ENCODE results near the gene BCAS3.

BCAS3 gene

GRCh38 chr17:61221181-61221580 lies 543.5 kb downstream of the BCAS3 start:
- no peaks in the 10 kb centered on the region for H3K27me3 ChIP-seq (ENCODE audit: insufficient read depth, low read length)
- H3K79me2 ChIP-seq (ENCODE audit: control insufficient read depth, insufficient read depth, low read length, poor library complexity) = no peaks in the 10 kb centered on the region
- no peaks in the 10 kb centered on the region for H3K36me3 ChIP-seq (ENCODE audit: control insufficient read depth in 1 of 2, insufficient read depth in 2 of 2, low read length in 2 of 2)
- no peak overlapping the region for H4K91ac ChIP-seq (ENCODE audit: low read depth, low read length)
- no peak overlapping the region for H3K23ac ChIP-seq (ENCODE audit: low read length)
- no peak overlapping the region for H2AK5ac ChIP-seq (ENCODE audit: low read length)
- peaks cover 3 to 7% of the 10 kb centered on the region in 2 experiments for H3K4me1 ChIP-seq (ENCODE audit: control insufficient read depth in 1 of 2, insufficient read depth in 2 of 2, low read length in 2 of 2)
- H3K9me3 ChIP-seq (ENCODE audit: insufficient read depth, low read depth, low read length) = no peaks in the 10 kb centered on the region
- no peak overlapping the region for H3K4me2 ChIP-seq (ENCODE audit: low read length)
- H3K4me3 ChIP-seq (ENCODE audit: low read depth, low read length) = no peak overlapping the region
- H3K18ac ChIP-seq (ENCODE audit: low read length) = no peak overlapping the region
- no peak overlapping the region for H4K12ac ChIP-seq (ENCODE audit: low read depth, low read length)
- H2BK12ac ChIP-seq (ENCODE audit: low read length) = no peak overlapping the region
- H4K8ac ChIP-seq (ENCODE audit: low read depth, low read length) = no peak overlapping the region
- no peak overlapping the region for H3K4ac ChIP-seq (ENCODE audit: low read depth, low read length)
- no peaks in the 10 kb centered on the region for H3K79me1 ChIP-seq (ENCODE audit: low read length)
- no peak overlapping the region for H2AFZ ChIP-seq (ENCODE audit: insufficient read depth, low read length, poor library complexity)
- no peak overlapping the region for H2BK120ac ChIP-seq (ENCODE audit: insufficient read depth, low read length, poor library complexity)
- no CpG with 5 or more reads among the region's 1 CpG for WGBS (ENCODE audit: extremely low coverage, insufficient coverage, insufficient read length)
- H3K9ac ChIP-seq (ENCODE audit: low read length) = no peak overlapping the region
- no peak overlapping the region for H3K14ac ChIP-seq (ENCODE audit: low read length)
- no peak overlapping the region for H2BK5ac ChIP-seq (ENCODE audit: low read depth, low read length, poor library complexity)
- DNase-seq = no peak
- H3K27ac ChIP-seq (ENCODE audit: low read depth, low read length) = no peak overlapping the region

GRCh38 chr17:61221597-61222471 lies 544.2 kb downstream of the BCAS3 start:
- H4K12ac ChIP-seq (ENCODE audit: low read depth, low read length) = no peak overlapping the region
- H3K79me1 ChIP-seq (ENCODE audit: low read length) = no peaks in the 10 kb centered on the region
- H2BK5ac ChIP-seq (ENCODE audit: low read depth, low read length, poor library complexity) = no peak overlapping the region
- H3K27me3 ChIP-seq (ENCODE audit: insufficient read depth, low read length) = no peaks in the 10 kb centered on the region
- no peak overlapping the region for H4K8ac ChIP-seq (ENCODE audit: low read depth, low read length)
- no peak overlapping the region for H3K27ac ChIP-seq (ENCODE audit: low read depth, low read length)
- H3K36me3 ChIP-seq (ENCODE audit: control insufficient read depth in 1 of 2, insufficient read depth in 2 of 2, low read length in 2 of 2) = no peaks in the 10 kb centered on the region
- H3K23ac ChIP-seq (ENCODE audit: low read length) = no peak overlapping the region
- H3K4me3 ChIP-seq (ENCODE audit: low read depth, low read length) = no peak overlapping the region
- no peak overlapping the region for H2BK12ac ChIP-seq (ENCODE audit: low read length)
- no peaks in the 10 kb centered on the region for H3K9me3 ChIP-seq (ENCODE audit: insufficient read depth, low read depth, low read length)
- H3K14ac ChIP-seq (ENCODE audit: low read length) = no peak overlapping the region
- H3K9ac ChIP-seq (ENCODE audit: low read length) = no peak overlapping the region
- no peak overlapping the region for H3K4me2 ChIP-seq (ENCODE audit: low read length)
- no peak overlapping the region for H3K18ac ChIP-seq (ENCODE audit: low read length)
- H4K91ac ChIP-seq (ENCODE audit: low read depth, low read length) = no peak overlapping the region
- no peak overlapping the region for H2AFZ ChIP-seq (ENCODE audit: insufficient read depth, low read length, poor library complexity)
- H3K79me2 ChIP-seq (ENCODE audit: control insufficient read depth, insufficient read depth, low read length, poor library complexity) = no peaks in the 10 kb centered on the region
- WGBS (ENCODE audit: extremely low coverage, insufficient coverage, insufficient read length) = no CpG with 5 or more reads among the region's 8 CpGs
- H3K4ac ChIP-seq (ENCODE audit: low read depth, low read length) = no peak overlapping the region
- no peak for DNase-seq
- no peak overlapping the region for H2AK5ac ChIP-seq (ENCODE audit: low read length)
- no peak overlapping the region for H2BK120ac ChIP-seq (ENCODE audit: insufficient read depth, low read length, poor library complexity)
- H3K4me1 ChIP-seq (ENCODE audit: control insufficient read depth in 1 of 2, insufficient read depth in 2 of 2, low read length in 2 of 2) = peaks cover 3 to 7% of the 10 kb centered on the region in 2 experiments

- no CpG with 5 or more reads among the region's 1 CpG for WGBS (ENCODE audit: extremely low coverage, insufficient coverage, insufficient read length)
- Histone ChIP-seq H3K18ac (ENCODE audit: low read length) (no peak overlapping the region), H3K9ac (ENCODE audit: low read length) (no peak overlapping the region), H2BK5ac (ENCODE audit: low read depth, low read length, poor library complexity) (no peak overlapping the region), H3K4ac (ENCODE audit: low read depth, low read length) (no peak overlapping the region), H3K36me3 (ENCODE audit: control insufficient read depth in 1 of 2, insufficient read depth in 2 of 2, low read length in 2 of 2) (no peaks in the 10 kb centered on the region), H4K91ac (ENCODE audit: low read depth, low read length) (no peak overlapping the region), H2BK120ac (ENCODE audit: insufficient read depth, low read length, poor library complexity) (no peak overlapping the region), H2AK5ac (ENCODE audit: low read length) (no peak overlapping the region), H3K14ac (ENCODE audit: low read length) (no peak overlapping the region), H3K79me2 (ENCODE audit: control insufficient read depth, insufficient read depth, low read length, poor library complexity) (no peaks in the 10 kb centered on the region), H3K4me3 (ENCODE audit: low read depth, low read length) (no peak overlapping the region), H4K12ac (ENCODE audit: low read depth, low read length) (no peak overlapping the region), H2BK12ac (ENCODE audit: low read length) (no peak overlapping the region), H4K8ac (ENCODE audit: low read depth, low read length) (no peak overlapping the region), H3K27ac (ENCODE audit: low read depth, low read length) (no peak overlapping the region), H3K79me1 (ENCODE audit: low read length) (no peaks in the 10 kb centered on the region), H3K4me2 (ENCODE audit: low read length) (no peak overlapping the region), H3K4me1 (ENCODE audit: control insufficient read depth in 1 of 2, insufficient read depth in 2 of 2, low read length in 2 of 2) (peaks cover 3 to 7% of the 10 kb centered on the region in 2 experiments), H2AFZ (ENCODE audit: insufficient read depth, low read length, poor library complexity) (no peak overlapping the region), H3K27me3 (ENCODE audit: insufficient read depth, low read length) (no peaks in the 10 kb centered on the region), H3K9me3 (ENCODE audit: insufficient read depth, low read depth, low read length) (no peaks in the 10 kb centered on the region), H3K23ac (ENCODE audit: low read length) (no peak overlapping the region)
- no peak for DNase-seq
These were observed 546.1 kb downstream of the BCAS3 start for GRCh38 chr17:61223725-61224124.

GRCh38 chr17:61225178-61225882 lies 547.7 kb downstream of the BCAS3 start:
- no peak overlapping the region for H3K9ac ChIP-seq (ENCODE audit: low read length)
- H4K12ac ChIP-seq (ENCODE audit: low read depth, low read length) = no peak overlapping the region
- no peak overlapping the region for H2BK12ac ChIP-seq (ENCODE audit: low read length)
- no peak overlapping the region for H2BK5ac ChIP-seq (ENCODE audit: low read depth, low read length, poor library complexity)
- no peak overlapping the region for H3K4ac ChIP-seq (ENCODE audit: low read depth, low read length)
- WGBS (ENCODE audit: extremely low coverage, insufficient coverage, insufficient read length) = no CpG with 5 or more reads among the region's 5 CpGs
- H4K8ac ChIP-seq (ENCODE audit: low read depth, low read length) = no peak overlapping the region
- no peak overlapping the region for H3K27ac ChIP-seq (ENCODE audit: low read depth, low read length)
- no peak for DNase-seq
- H3K4me3 ChIP-seq (ENCODE audit: low read depth, low read length) = no peak overlapping the region
- no peaks in the 10 kb centered on the region for H3K79me2 ChIP-seq (ENCODE audit: control insufficient read depth, insufficient read depth, low read length, poor library complexity)
- H3K18ac ChIP-seq (ENCODE audit: low read length) = no peak overlapping the region
- H3K23ac ChIP-seq (ENCODE audit: low read length) = no peak overlapping the region
- no peak overlapping the region for H2AK5ac ChIP-seq (ENCODE audit: low read length)
- H2BK120ac ChIP-seq (ENCODE audit: insufficient read depth, low read length, poor library complexity) = no peak overlapping the region
- peaks cover 0 to 3% of the 10 kb centered on the region in 2 experiments for H3K4me1 ChIP-seq (ENCODE audit: control insufficient read depth in 1 of 2, insufficient read depth in 2 of 2, low read length in 2 of 2)
- no peaks in the 10 kb centered on the region for H3K9me3 ChIP-seq (ENCODE audit: insufficient read depth, low read depth, low read length)
- no peak overlapping the region for H3K14ac ChIP-seq (ENCODE audit: low read length)
- no peak overlapping the region for H2AFZ ChIP-seq (ENCODE audit: insufficient read depth, low read length, poor library complexity)
- no peaks in the 10 kb centered on the region for H3K79me1 ChIP-seq (ENCODE audit: low read length)
- H3K36me3 ChIP-seq (ENCODE audit: control insufficient read depth in 1 of 2, insufficient read depth in 2 of 2, low read length in 2 of 2) = no peaks in the 10 kb centered on the region
- H3K4me2 ChIP-seq (ENCODE audit: low read length) = no peak overlapping the region
- H4K91ac ChIP-seq (ENCODE audit: low read depth, low read length) = no peak overlapping the region
- H3K27me3 ChIP-seq (ENCODE audit: insufficient read depth, low read length) = no peaks in the 10 kb centered on the region
